MM.1S (cell line): Measurements from ENCODE around the gene PLP1.
"Not testable (repeated sequence)": the region's sequence is repeated elsewhere in the genome, so short reads cannot be mapped to it uniquely, and the experiment has no call there.

Experiments used
- DNase-seq: peaks from one replicate; pipeline ENCODE4 v3.0.0-alpha.2; 2015
- H2AFZ ChIP-seq: fragments of 300-600 bp; sonication (generic); 2 replicates; pipeline ENCODE4 v1.6.0; 2016; ENCODE audit warnings: antibody characterized with exemption, low read length
- H3F3A ChIP-seq: fragments of 300-600 bp; sonication (generic); 2 replicates; pipeline ENCODE4 v1.6.1; 2016; ENCODE audit warnings: mild to moderate bottlenecking, antibody characterized with exemption, low read length, moderate library complexity, mixed read lengths; ENCODE audit not compliant: insufficient read depth
- H3K27ac ChIP-seq: fragments of 300-600 bp; sonication (generic); 2 replicates; pipeline ENCODE4 v1.5.1; 2016; ENCODE audit warnings: mild to moderate bottlenecking, low read length
- H3K27me3 ChIP-seq: fragments of 300-600 bp; sonication (generic); replicated peaks from 2 replicates; pipeline ENCODE4 v1.6.0; 2016; ENCODE audit warnings: low read length; ENCODE audit not compliant: insufficient read depth
- H3K36me3 ChIP-seq: fragments of 300-600 bp; sonication (generic); replicated peaks from 2 replicates; pipeline ENCODE4 v1.6.1; 2016; ENCODE audit warnings: mild to moderate bottlenecking, low read length, mixed read lengths; ENCODE audit not compliant: insufficient read depth
- H3K4me1 ChIP-seq: fragments of 300-600 bp; sonication (generic); 2 replicates; pipeline ENCODE4 v1.6.1; 2016; ENCODE audit warnings: low read length, mixed read lengths
- H3K4me2 ChIP-seq: fragments of 300-600 bp; sonication (generic); 2 replicates; pipeline ENCODE4 v1.6.0; 2016; ENCODE audit warnings: low read depth, low read length
- H3K4me3 ChIP-seq: fragments of 300-600 bp; sonication (generic); 2 replicates; pipeline ENCODE4 v1.5.1; 2016; ENCODE audit warnings: low read length, mixed read lengths
- H3K79me2 ChIP-seq: fragments of 300-600 bp; sonication (generic); 2 replicates; pipeline ENCODE4 v1.6.1; 2016; ENCODE audit warnings: mixed run types, low read length, mixed read lengths
- H3K9ac ChIP-seq: fragments of 300-600 bp; sonication (generic); 2 replicates; pipeline ENCODE4 v1.6.1; 2016; ENCODE audit warnings: low read length, mixed read lengths
- H3K9me2 ChIP-seq: fragments of 300-600 bp; sonication (generic); replicated peaks from 2 replicates; pipeline ENCODE4 v1.6.1; 2016; ENCODE audit warnings: mild to moderate bottlenecking, low read length, mixed read lengths; ENCODE audit not compliant: insufficient read depth
- H3K9me3 ChIP-seq: fragments of 300-600 bp; sonication (generic); replicated peaks from 2 replicates; pipeline ENCODE4 v1.6.1; 2016; ENCODE audit warnings: mild to moderate bottlenecking, low read length, mixed read lengths; ENCODE audit not compliant: insufficient read depth
- H4K20me1 ChIP-seq: fragments of 300-600 bp; sonication (generic); 2 replicates; pipeline ENCODE4 v1.6.1; 2016; ENCODE audit warnings: mild to moderate bottlenecking, low read length, moderate library complexity, mixed read lengths; ENCODE audit not compliant: insufficient read depth
- CTCF ChIP-seq: fragments of 300-600 bp; sonication (generic); IDR thresholded peaks from 2 replicates; pipeline ENCODE4 v1.5.1; 2016; ENCODE audit warnings: antibody characterized with exemption, low read length, mixed read lengths
- EZH2 ChIP-seq: fragments of 300-600 bp; sonication (generic); optimal IDR thresholded peaks from 2 replicates; pipeline ENCODE3; 2017; ENCODE audit warnings: low read depth, mild to moderate bottlenecking, antibody characterized with exemption, low read length, mixed read lengths
- EZH2phosphoT487 ChIP-seq: fragments of 300-600 bp; sonication (generic); IDR thresholded peaks from 2 replicates; pipeline ENCODE4 v1.6.1; 2018; ENCODE audit warnings: antibody characterized with exemption, low read length

Gene PLP1

DNA sequence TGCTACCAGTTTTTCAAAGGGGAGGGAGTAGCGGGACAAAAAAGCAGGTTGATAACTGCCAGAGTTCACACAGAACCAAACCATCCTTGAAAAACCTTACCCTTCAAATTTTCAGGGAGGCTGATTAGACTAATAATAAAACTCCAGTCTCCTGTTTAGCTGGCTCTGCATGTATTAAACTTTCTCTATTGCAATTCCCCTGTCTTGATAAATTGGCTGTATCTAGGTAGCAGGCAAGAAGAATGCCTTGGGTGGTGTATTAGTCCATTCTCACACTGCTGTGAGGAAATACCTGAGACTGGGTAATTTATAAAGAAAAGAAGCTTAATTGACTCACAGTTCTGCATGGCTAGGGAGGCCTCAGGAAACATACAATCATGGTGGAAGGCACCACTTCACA, 18.1 kb upstream of the PLP1 start:
- TF ChIP-seq EZH2 = no peak
- TF ChIP-seq CTCF = no peak
- TF ChIP-seq EZH2phosphoT487 = no peak
- no peak for DNase-seq
- no peak overlapping the region for H3K4me2 ChIP-seq
- H3K79me2 ChIP-seq = no peaks in the 10 kb centered on the region
- H3K9me2 ChIP-seq = no peaks in the 10 kb centered on the region
- H3K4me3 ChIP-seq = no peak overlapping the region
- no peaks in the 10 kb centered on the region for H3K9me3 ChIP-seq
- H3K27me3 ChIP-seq = no peaks in the 10 kb centered on the region
- no peaks in the 10 kb centered on the region for H3K4me1 ChIP-seq
- H3K36me3 ChIP-seq = no peaks in the 10 kb centered on the region
- H3F3A ChIP-seq = no peaks in the 10 kb centered on the region
- no peak overlapping the region for H3K9ac ChIP-seq
- H3K27ac ChIP-seq = no peak overlapping the region
- no peaks in the 10 kb centered on the region for H4K20me1 ChIP-seq
- H2AFZ ChIP-seq = no peak overlapping the region

GRCh38 chrX:103763541-103763940, 13.1 kb upstream of the PLP1 start:
- not testable (repeated sequence) for H3K36me3 ChIP-seq

GRCh38 chrX:103766813-103767555, 9.7 kb upstream of the PLP1 start:
- H3K4me1 ChIP-seq, H3K4me3 ChIP-seq, H3K9me3 ChIP-seq, H3F3A ChIP-seq, H3K36me3 ChIP-seq, H3K4me2 ChIP-seq, H3K27ac ChIP-seq, H2AFZ ChIP-seq, H3K79me2 ChIP-seq, H3K27me3 ChIP-seq, H3K9me2 ChIP-seq, H4K20me1 ChIP-seq, H3K9ac ChIP-seq, DNase-seq: not testable (repeated sequence)

More at GRCh38 chrX:103763541-103763940, 13.1 kb upstream of the PLP1 start:
- H4K20me1 ChIP-seq, H3K79me2 ChIP-seq, H3K4me3 ChIP-seq, H3K4me2 ChIP-seq, H3K27ac ChIP-seq, H3K4me1 ChIP-seq, H3K27me3 ChIP-seq, H2AFZ ChIP-seq, DNase-seq, H3F3A ChIP-seq, H3K9me3 ChIP-seq, H3K9me2 ChIP-seq, H3K9ac ChIP-seq: not testable (repeated sequence)

DNA sequence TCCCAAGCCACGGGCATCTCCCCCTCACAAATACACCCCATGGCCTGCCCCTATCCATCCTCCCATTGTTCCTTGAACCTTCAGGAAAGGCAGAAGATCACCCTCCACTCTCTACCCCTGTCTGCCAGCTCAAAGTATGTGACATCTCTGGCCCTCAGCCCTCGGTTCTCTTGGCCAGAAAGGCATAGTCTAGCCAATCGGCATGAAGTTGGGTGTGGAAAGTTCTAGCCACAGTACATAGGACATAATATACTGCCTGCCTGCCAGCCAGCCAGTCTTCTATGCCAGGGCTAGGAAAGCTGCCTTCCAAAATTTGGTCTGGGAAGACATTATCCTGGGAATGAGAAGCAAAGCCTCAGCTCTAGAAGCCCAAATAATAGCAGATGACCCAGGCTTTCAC, 3.2 kb upstream of the PLP1 start:
- no peaks in the 10 kb centered on the region for H3F3A ChIP-seq
- H4K20me1 ChIP-seq = no peaks in the 10 kb centered on the region
- no peak for DNase-seq
- H3K4me2 ChIP-seq = no peak overlapping the region
- no peaks in the 10 kb centered on the region for H3K79me2 ChIP-seq
- no peak overlapping the region for H2AFZ ChIP-seq
- no peaks in the 10 kb centered on the region for H3K36me3 ChIP-seq
- H3K4me1 ChIP-seq = no peaks in the 10 kb centered on the region
- TF ChIP-seq EZH2 (no peak), CTCF (no peak), EZH2phosphoT487 (no peak)
- no peak overlapping the region for H3K9ac ChIP-seq
- H3K4me3 ChIP-seq = no peak overlapping the region
- H3K27me3 ChIP-seq = no peaks in the 10 kb centered on the region
- no peak overlapping the region for H3K27ac ChIP-seq
- no peaks in the 10 kb centered on the region for H3K9me3 ChIP-seq
- no peaks in the 10 kb centered on the region for H3K9me2 ChIP-seq
